NCI-H1930 (cell line): ENCODE results near the gene KIAA2012.

Source experiments
- DNase-seq, 2 experiments: peaks; one replicate each; lab custom pipeline; 2025; lab: John Stamatoyannopoulos, UW

The KIAA2012 gene

GRCh38 chr2:202043475-202043874 is 29.6 kb upstream of the KIAA2012 start:
- DNase-seq, result no peak

DNA sequence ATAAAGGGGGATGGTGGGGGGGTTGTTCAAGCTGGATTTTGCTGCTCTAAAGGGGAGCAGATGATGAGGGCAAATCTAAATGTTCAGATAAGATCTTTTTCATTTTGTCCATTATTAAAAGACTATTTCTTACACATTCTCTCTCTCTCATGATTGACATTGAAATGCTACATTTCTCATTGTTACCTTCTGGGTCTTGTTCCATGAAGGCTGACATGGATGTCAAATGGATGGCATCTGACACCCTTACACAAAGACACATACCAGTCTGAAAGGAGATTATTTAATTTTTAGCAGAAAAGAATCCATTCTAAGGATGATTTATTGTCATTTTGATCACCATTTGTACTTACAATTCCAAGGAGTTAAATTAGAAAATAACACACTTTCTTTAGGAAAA is 28.3 kb upstream of the KIAA2012 start:
- DNase-seq, result no peak

DNA sequence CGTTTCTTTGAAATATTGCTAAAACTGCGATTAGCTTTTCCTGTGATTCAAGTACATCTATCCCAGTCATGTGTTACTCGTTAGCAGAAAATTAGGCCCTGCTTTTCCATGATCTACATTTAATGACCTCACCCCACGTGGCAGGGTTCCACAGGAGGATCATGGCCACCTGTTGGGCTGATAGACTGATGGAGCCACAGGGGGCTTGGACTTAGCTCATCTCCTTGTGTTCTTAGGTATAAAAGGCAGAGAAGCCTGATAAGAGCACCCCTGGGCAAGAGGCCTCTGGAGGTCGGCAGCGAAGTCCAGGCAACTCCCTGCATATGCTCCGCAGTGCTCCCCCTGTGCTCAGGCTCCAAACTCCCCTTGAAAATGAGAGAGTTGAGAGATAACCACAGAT is 26.5 kb upstream of the KIAA2012 start:
- no peak for DNase-seq

- no peak for DNase-seq
Measured at GRCh38 chr2:202049092-202049728, 23.8 kb upstream of the KIAA2012 start.

GRCh38 chr2:202049840-202050239 is 23.2 kb upstream of the KIAA2012 start:
- DNase-seq, result no peak

DNA sequence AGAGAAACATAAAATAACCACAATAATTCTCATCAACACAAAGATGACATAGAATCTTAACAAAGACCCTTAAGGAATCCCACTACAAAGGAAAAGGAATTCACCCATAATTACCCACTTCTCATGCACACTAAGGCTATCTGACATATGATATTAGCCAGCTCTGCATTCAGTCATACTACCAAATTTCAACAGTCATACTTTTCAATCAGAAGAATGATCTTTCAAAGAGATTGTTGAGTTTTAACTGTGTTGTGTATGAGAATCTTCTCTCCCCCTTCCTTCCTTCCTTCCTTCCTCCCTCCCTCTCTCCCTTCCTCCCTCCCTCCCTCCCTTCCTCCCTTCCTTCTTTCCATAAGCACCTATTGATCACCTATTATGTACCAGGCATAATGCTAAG is 22.4 kb upstream of the KIAA2012 start:
- DNase-seq, result no peak

DNA sequence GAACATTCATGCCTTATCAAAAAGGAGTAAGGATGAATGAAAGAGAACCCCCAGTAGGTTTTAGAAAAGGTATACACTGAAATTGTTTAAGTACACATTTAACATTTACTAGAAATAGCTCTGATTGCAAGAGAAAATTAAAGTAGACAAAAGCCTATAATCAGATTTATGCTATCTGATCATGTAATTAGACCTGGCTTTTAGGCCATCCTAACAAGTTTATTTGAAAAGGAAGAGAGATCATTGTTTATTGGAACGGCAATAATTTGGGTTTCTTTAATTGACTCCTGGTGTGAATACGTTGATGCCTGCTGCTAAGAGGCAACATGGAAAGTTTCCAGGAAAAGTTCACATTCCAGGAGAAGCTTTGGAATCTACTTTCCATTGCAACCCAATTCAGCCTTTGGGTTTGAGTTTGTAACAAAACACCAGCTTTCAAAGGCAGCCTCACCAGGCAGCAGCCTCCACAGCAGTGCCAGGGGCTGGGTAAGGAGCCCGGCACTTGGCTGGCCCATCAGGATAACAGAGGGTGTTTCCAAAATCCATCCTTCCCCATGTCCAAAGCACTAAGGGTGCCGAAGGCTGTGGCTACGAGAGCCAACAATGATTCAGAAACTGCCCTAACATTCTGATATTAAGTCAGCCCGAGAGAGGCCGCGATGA is 21.4 kb upstream of the KIAA2012 start:
- DNase-seq, result no peak

DNA sequence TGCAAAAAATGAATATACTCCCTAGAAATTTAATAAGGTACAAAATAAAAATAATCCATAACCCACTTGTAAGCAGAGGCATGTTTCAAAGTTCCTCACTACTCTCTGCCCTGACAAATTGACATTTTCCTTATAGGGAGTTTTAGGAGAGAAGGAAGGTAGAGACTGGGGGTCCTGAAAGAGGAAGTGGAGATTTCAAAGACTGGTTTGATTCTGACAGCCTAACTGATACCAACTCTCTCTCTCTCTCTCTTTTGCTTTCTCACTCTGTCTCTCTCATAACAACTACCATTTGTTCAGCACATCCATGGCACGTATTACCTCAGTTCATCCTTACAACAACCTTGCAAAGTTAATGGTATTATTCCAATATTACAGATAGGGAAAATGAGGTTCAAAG is 20.8 kb upstream of the KIAA2012 start:
- no peak for DNase-seq

DNA sequence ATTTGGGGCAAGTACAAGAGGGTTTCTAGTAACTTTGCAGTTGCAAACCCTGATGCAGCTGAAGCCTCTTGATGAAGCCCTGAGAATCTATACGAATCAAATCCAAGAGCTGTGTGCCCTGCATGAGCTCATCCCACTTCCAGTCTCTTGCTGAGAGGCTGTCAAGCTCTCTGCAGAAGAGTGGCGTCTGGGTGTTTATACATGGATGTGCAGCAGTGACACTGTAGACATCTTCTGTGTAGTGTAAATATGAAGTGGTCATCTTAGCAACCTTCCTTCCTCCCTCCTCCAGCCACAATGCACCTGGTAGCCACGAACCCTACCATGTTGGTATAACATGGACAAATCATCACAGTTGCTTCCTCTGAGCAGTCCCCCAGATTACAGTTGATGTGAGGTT is 18.4 kb upstream of the KIAA2012 start:
- DNase-seq, result no peak

- no peak for DNase-seq
Measured at GRCh38 chr2:202056611-202057010, 16.4 kb upstream of the KIAA2012 start.

DNA sequence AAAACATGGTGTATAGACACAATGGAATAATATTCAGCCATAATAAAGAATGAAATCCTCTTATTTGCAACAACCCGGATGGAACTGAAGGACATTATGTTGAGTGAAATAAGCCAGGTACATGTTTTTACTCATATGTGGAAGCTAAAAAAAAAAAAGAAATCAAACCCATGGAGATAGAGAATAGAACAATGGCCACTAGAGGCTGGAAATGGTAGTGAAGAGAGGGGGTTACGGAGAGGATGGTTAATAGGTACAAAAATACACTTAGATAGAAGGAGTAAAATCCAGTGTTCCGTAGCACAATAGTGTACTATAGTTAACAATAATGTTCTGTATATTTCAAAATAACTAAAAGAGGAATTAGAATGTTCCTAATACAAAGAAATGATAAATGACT is 12.8 kb upstream of the KIAA2012 start:
- no peak for DNase-seq

DNA sequence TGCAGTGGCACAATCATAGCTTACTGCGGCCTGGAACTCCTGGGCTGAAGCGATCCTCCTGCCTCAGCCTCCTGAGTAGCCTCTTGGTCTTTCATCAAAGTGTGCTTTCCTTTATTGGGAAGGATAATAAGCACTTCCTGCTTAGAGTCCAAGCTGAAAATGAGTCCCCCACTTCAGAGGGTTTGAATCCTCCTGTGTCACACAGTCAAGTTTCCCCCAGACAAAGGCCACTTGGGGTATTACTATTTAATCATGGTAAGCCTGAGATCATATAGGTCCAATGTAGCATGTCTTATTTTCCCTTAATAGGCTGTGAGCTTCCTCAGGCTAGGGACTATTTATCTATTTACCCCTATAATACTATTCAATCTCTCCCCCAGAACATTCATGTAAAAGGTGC is 11.4 kb upstream of the KIAA2012 start:
- no peak for DNase-seq

- DNase-seq, result no peak
Measured at GRCh38 chr2:202064171-202064880, 8.7 kb upstream of the KIAA2012 start.

DNA sequence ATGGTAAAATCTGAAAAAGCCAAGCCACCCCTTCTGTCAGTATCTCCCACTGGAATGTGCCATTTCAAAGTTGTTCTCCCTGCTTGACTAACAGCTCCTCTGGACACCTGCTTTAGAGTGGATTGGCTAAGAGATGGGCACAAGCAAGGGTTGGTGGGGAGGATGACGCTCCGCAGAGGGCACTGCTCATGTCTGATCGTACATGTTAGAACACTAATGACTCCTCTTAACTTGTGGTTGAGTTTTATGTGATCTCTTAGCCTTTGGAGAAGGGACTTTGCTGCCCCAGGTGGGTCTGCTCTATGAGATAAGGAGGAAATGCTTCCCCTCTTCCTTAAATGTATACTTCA is 8.2 kb upstream of the KIAA2012 start:
- DNase-seq, result no peak

- no peak for DNase-seq
Measured at GRCh38 chr2:202065876-202066275, 7.2 kb upstream of the KIAA2012 start.

DNA sequence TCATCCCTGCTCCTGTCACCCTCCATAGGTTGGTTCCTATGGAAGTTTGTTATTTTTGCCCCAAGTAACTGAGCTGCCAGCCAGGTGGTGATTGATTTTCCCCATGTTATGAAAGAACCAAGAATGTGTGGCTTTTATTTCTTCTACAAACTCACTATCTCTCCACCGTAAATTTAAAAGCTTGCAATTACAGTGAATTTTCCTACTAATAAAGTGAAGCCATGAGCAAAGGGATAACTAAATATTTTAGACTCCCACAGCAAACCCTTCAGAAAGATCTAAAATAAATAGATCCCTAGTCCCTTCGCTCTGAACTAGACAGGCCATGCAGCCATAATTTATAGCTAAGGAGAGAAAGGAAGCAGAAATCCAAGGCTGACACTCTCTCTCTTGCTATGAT is 6.2 kb upstream of the KIAA2012 start:
- DNase-seq, result no peak

DNA sequence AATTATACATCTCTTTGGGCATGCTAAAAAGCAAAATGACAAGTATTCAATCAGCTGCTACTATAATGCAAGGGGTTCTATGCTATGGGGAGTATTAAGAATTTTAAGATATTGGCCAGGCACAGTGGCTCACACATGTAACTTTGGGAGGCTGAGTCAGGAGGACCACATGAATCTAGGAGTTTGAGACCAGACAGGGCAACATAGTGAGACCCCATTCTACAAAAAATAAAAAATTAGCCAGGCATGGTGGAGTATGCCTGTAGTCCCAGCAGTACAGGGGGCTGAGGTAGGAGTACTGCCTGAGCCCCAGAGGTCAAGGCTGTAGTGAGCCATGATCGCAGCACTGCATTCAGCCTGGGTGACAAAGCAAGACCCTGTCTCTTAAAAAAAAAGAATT is 5.5 kb upstream of the KIAA2012 start:
- DNase-seq, result no peak

DNA sequence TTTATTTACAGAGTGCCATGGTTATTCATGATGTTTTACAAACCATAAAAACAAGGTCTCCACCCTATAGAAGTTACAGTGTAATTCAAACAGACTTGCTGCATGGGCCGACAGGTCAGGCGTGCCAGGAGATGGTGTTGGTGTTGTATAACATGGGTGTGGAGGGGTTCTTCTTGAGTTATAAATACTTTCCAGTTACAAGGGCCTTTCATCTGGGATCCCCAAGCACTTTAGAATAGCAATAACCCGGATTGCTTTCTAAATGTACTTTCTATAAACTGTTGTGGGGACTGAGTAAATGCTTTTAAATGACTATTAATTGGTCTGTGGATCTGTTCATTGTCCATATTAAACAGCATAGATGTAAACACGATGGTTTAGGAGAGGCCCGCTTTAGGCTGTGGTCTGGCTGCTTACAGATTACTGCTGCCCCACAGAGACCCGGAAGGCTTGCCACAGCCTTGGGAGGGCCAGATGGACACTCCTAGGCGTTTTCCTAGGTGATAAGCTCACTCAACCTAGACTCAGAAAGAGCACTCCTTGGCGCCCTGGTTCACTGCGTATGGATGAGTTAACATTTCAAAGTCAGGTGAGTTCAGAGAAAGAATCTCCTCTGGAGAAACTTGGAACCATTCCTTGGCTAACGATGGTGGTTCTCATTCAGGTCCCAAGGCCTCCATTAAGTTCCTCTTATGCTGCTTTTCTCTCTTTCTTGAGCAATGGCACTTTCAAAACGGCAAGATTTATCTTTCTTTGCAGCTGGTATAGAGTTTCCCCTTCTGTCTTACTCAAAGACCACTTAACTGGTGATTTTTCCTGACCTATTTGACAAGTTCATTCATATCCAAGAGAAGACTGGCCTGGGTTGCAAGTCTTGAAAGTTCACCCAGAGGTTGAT is 3.6 kb upstream of the KIAA2012 start:
- no peak for DNase-seq

GRCh38 chr2:202071107-202071506 is 1.9 kb upstream of the KIAA2012 start:
- DNase-seq, result no peak

DNA sequence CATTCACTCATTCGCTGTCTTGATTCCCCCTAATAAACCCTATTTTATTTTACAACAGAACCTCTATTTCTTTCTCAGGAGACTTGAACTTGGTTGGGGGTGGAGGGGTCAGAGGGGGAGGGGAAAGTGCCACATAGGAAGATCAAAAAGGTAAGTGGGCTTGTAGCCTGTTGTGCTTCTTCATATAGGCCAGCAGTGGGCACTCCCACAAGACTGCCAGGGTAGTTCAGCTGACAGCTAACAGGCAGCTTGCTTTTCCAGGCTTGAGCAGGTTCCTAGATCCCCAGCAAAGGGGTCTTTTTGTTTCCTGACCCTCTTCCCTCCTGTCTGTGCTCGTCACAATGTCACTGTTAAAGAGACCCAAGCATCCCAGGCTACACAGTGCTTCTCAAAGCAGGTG is 829 bp upstream of the KIAA2012 start:
- no peak for DNase-seq

DNA sequence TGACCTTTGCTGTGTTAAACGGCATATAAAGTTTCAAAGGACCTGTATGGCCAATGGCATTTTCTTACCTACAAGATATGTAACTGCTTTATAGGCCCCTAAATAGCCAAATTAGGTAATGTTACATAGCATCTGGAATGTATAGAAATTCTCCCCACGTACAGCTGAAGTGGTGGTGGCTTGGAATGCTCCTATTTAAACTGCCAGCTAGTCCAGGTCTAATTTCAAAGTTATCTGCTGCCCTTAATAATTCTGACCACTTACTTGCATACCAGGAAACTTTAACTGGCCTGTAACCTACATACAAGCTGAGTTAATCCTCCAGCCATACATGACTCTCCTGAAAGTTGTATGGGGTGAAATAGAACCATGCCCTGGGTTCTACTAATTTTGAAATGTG is 1.3 kb downstream of the KIAA2012 start:
- no peak for DNase-seq

DNA sequence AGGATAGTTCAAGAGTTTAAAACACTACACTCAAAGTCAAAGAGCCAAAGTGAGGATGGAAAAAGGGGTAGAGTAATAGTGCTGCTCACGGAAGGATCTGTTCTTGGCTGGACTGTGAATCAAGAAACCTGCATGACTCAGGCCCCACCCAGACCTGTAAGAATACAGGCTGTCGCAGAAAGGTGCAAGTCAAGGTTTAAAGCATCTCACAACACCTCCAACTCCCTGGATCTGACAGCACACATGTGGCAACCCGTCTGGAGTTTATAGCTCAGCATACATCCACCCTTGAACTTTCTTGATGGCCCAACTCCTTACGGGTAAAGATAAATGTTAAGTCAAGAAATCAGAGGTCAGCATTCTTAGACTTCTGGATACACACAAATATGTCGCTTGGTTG is 6.3 kb downstream of the KIAA2012 start:
- no peak for DNase-seq

DNA sequence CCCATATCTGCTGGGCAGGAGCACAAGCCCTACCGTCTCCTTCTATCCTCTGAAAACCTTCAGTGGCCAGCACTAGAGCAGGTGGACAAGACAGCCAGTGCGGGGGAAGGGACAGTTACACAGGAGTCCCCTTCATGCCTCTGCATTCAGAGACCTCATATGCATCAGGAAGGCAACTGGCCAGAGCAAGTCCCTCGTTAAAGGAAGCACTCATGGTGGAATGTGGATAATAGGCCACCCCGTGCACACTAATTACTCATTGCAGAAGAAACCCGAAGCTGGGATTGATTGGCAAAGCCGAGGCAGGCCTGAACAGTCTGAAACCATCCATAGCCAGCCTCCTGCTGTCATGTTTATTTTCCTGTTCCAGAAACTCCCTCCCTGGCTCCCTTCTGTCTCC is 11.2 kb downstream of the KIAA2012 start:
- DNase-seq, result no peak
